Sigmoid colon (tissue), 7 donors: ENCODE measurements around the gene FOXP1. TPM values are rescaled to one million over a fixed set of nuclear protein-coding genes. Genes with fewer than 3 reads are reported as not detected.

ENCODE experiments used
- DNase-seq: peaks from one replicate; pipeline ENCODE4 v3.0.0-alpha.2; 2019
- H3K27ac ChIP-seq, 4 donors: fragments of 200-600 bp; sonication (generic); one replicate each; pipeline ENCODE4 v1.5.1; 2016 to 2019; ENCODE audit warnings: mild to moderate bottlenecking in 1 of 4
- H3K27me3 ChIP-seq, 3 donors: fragments of 200-600 bp; sonication (generic); one replicate each; pipeline ENCODE4 v1.5.1; 2019; ENCODE audit warnings: mild to moderate bottlenecking in 1 of 3
- H3K36me3 ChIP-seq, 4 donors: fragments of 200-600 bp; sonication (generic); one replicate each; pipeline ENCODE4 v1.5.1; 2016 to 2019
- H3K4me1 ChIP-seq, 4 donors: fragments of 200-600 bp; sonication (generic); one replicate each; pipeline ENCODE4 v1.5.1; 2017 to 2019
- H3K4me3 ChIP-seq, 4 donors: fragments of 200-600 bp; sonication (generic); one replicate each; pipeline ENCODE4 v1.5.1; 2017 to 2019; ENCODE audit warnings: mild to moderate bottlenecking in 2 of 4, moderate library complexity in 1 of 4
- H3K9me3 ChIP-seq, 4 donors: fragments of 200-600 bp in 3 of 4; sonication (generic) in 3 of 4; one replicate each; pipeline versions ENCODE4 v1.5.1 to v1.6.1; 2013 to 2019
- CTCF ChIP-seq, 4 experiments: fragments of 450-650 bp in 3 of 4; fragments of 200-600 bp in 1 of 4; IDR thresholded peaks; one replicate each; pipeline ENCODE4 v1.5.1; 2016 to 2019; ENCODE audit warnings: antibody characterized with exemption in 4 of 4, mild to moderate bottlenecking in 3 of 4, moderate library complexity in 2 of 4
- EP300 ChIP-seq, 4 donors: sonication (generic); formaldehyde crosslinking; IDR thresholded peaks; one replicate each; pipeline ENCODE4 v1.6.1; 2017; ENCODE audit warnings: antibody characterized with exemption in 4 of 4
- POLR2A ChIP-seq, 2 donors: fragments of 450-650 bp; IDR thresholded peaks; one replicate each; pipeline ENCODE4 v1.6.1; 2016; ENCODE audit warnings: antibody characterized with exemption in 2 of 2, mild to moderate bottlenecking in 2 of 2, moderate library complexity in 2 of 2
- POLR2AphosphoS5 ChIP-seq, 4 donors: sonication (generic); formaldehyde crosslinking; IDR thresholded peaks; one replicate each; pipeline ENCODE4 v1.6.1; 2017; ENCODE audit warnings: antibody characterized with exemption in 4 of 4
- WGBS, 2 donors: extraction: QIAGEN DNeasy Blood & Tissue Kit; methylation state at CpG; one replicate each; pipeline ENCODE4 v1.1.7; 2013; 5-methylcytosine and 5-hydroxymethylcytosine counted together
- intact Hi-C: fragments of 100-400 bp; cut with DNase I; formaldehyde crosslinking; loops from one replicate; pipeline ENCODE4 v1.15.1; 2023
- polyA plus RNA-seq, 3 donors: library from polyadenylated mRNA; stranded (reverse); fragments of 200-250 nt; gene quantifications; one replicate each; pipeline ENCODE4 v1.2.3, GENCODE V29; 2013
- total RNA-seq, 4 donors: library from RNA; depleted of rRNA; stranded (reverse); fragments of >200 nt; gene quantifications; one replicate each; pipeline ENCODE4 v1.1.0, GENCODE V29; 2016
- donor health status: healthy with polysubstance abuse.
- donor health status: Bipolar disorder and iron deficiency.
- donor health status: healthy.

FOXP1 gene
- total and polyA plus RNA-seq, 7 donors = 13.8 to 232 (median 139) TPM

- no peak for TF ChIP-seq POLR2A (IDR thresholded peaks at IDR 0.05)
- TF ChIP-seq EP300 (IDR thresholded peaks at IDR 0.05) = peak in 2 of 4 donors; percentile 15 to 56
- TF ChIP-seq POLR2AphosphoS5 (IDR thresholded peaks at IDR 0.05) = peak; percentile 4 to 68 (median 35)
- DNase-seq = peak; percentile 66
- WGBS, 2 donors = 66 to 87% methylated on average over 13 of the region's 13 CpGs
- Histone ChIP-seq H3K36me3 (peaks cover 0 to 10% (median 0%) of the 10 kb centered on the region in 4 donors), H3K4me3 (no peak overlapping the region), H3K27me3 (no peaks in the 10 kb centered on the region), H3K27ac (peak overlapping the region; percentile 64 to 84 (median 75)), H3K4me1 (peaks cover 2 to 80% (median 72%) of the 10 kb centered on the region in 4 donors), H3K9me3 (no peaks in the 10 kb centered on the region)
- intact Hi-C loops = no loop called here
Observed at GRCh38 chr3:71031914-71032521, 551.5 kb downstream of the FOXP1 start.

- H3K27ac ChIP-seq = peak overlapping the region; percentile 64 to 84 (median 75)
- no peaks in the 10 kb centered on the region for H3K27me3 ChIP-seq
- H3K4me1 ChIP-seq = peaks cover 0 to 80% (median 73%) of the 10 kb centered on the region in 4 donors
- no peak for DNase-seq
- TF ChIP-seq CTCF (IDR thresholded peaks at IDR 0.05) (no peak), POLR2A (IDR thresholded peaks at IDR 0.05) (no peak), POLR2AphosphoS5 (IDR thresholded peaks at IDR 0.05) (no peak), EP300 (IDR thresholded peaks at IDR 0.05) (no peak)
- no peaks in the 10 kb centered on the region for H3K9me3 ChIP-seq
- H3K36me3 ChIP-seq = peaks cover 0 to 10% (median 0%) of the 10 kb centered on the region in 4 donors
- WGBS, 2 donors = 12 to 67% methylated on average over 1 of the region's 1 CpG
- H3K4me3 ChIP-seq = no peak overlapping the region
- intact Hi-C loops = no loop called here
Observed at GRCh38 chr3:71031181-71031580, 552.3 kb downstream of the FOXP1 start.

- TF ChIP-seq EP300 (IDR thresholded peaks at IDR 0.05) = no peak
- no peak for TF ChIP-seq CTCF (IDR thresholded peaks at IDR 0.05)
- no peak for TF ChIP-seq POLR2AphosphoS5 (IDR thresholded peaks at IDR 0.05)
- no peak for TF ChIP-seq POLR2A (IDR thresholded peaks at IDR 0.05)
- no peak for DNase-seq
- Histone ChIP-seq H3K9me3 (no peaks in the 10 kb centered on the region), H3K36me3 (peaks cover 0 to 10% (median 0%) of the 10 kb centered on the region in 4 donors), H3K4me3 (no peak overlapping the region), H3K4me1 (peaks cover 0 to 80% (median 73%) of the 10 kb centered on the region in 4 donors), H3K27ac (peak overlapping the region; percentile 64 to 84 (median 75)), H3K27me3 (no peaks in the 10 kb centered on the region)
- intact Hi-C loops = no loop called here
- 88 to 89% methylated on average over 5 of the region's 5 CpGs for whole genome bisulfite sequencing, 2 donors
Observed at GRCh38 chr3:71030748-71031147, 552.8 kb downstream of the FOXP1 start.

GRCh38 chr3:71029770-71030169 is 553.8 kb downstream of the FOXP1 start:
- WGBS, 2 donors = 90 to 93% methylated on average over 3 of the region's 3 CpGs
- Histone ChIP-seq H3K4me1 (peaks cover 0 to 80% (median 73%) of the 10 kb centered on the region in 4 donors), H3K36me3 (peaks cover 0 to 10% (median 0%) of the 10 kb centered on the region in 4 donors), H3K27ac (peak overlapping the region; percentile 64 to 84 (median 75)), H3K4me3 (no peak overlapping the region), H3K9me3 (no peaks in the 10 kb centered on the region), H3K27me3 (no peaks in the 10 kb centered on the region)
- intact Hi-C loops = no loop called here
- DNase-seq = no peak
- TF ChIP-seq POLR2A (IDR thresholded peaks at IDR 0.05) (no peak), CTCF (IDR thresholded peaks at IDR 0.05) (no peak), POLR2AphosphoS5 (IDR thresholded peaks at IDR 0.05) (no peak), EP300 (IDR thresholded peaks at IDR 0.05) (no peak)

- Histone ChIP-seq H3K9me3 (no peaks in the 10 kb centered on the region), H3K4me1 (peaks cover 0 to 80% (median 72%) of the 10 kb centered on the region in 4 donors), H3K27ac (peak overlapping the region in 3 of 4 donors; percentile 2 to 19 (median 19)), H3K4me3 (no peak overlapping the region), H3K27me3 (no peaks in the 10 kb centered on the region), H3K36me3 (peaks cover 0 to 12% (median 0%) of the 10 kb centered on the region in 4 donors)
- intact Hi-C loops = no loop called here
- TF ChIP-seq EP300 (IDR thresholded peaks at IDR 0.05) (no peak), POLR2A (IDR thresholded peaks at IDR 0.05) (no peak), POLR2AphosphoS5 (IDR thresholded peaks at IDR 0.05) (no peak), CTCF (IDR thresholded peaks at IDR 0.05) (no peak)
- WGBS, 2 donors = 97 to 98% methylated on average over 7 of the region's 7 CpGs
- DNase-seq = no peak
Observed at GRCh38 chr3:71028802-71029201, 554.7 kb downstream of the FOXP1 start.
